ENCODE data around the gene VDR.

- TF ChIP-seq CTCF (IDR thresholded peaks at IDR 0.05; ENCODE audit: low read depth, low read length, poor library complexity, severe bottlenecking) (no peak), EZH2phosphoT487 (IDR thresholded peaks at IDR 0.05; ENCODE audit: borderline replicate concordance, low read length) (no peak)
These were observed 99.4 kb downstream of the VDR start for GRCh38 chr12:47805417-47805816.
